Stimulated activated CD4-positive, alpha-beta T cell treated with anti-CD3 and anti-CD28 coated beads, Interleukin-15, amount 100 ng/mL, for 48 hours (primary cell): ENCODE measurements around the gene CTNNA2.

Source experiments
- DNase-seq, 2 donors: peaks; one replicate each; pipeline ENCODE4 v3.0.0-alpha.2; 2020; ENCODE audit warnings: low read depth in 2 of 2

CTNNA2 gene

DNA sequence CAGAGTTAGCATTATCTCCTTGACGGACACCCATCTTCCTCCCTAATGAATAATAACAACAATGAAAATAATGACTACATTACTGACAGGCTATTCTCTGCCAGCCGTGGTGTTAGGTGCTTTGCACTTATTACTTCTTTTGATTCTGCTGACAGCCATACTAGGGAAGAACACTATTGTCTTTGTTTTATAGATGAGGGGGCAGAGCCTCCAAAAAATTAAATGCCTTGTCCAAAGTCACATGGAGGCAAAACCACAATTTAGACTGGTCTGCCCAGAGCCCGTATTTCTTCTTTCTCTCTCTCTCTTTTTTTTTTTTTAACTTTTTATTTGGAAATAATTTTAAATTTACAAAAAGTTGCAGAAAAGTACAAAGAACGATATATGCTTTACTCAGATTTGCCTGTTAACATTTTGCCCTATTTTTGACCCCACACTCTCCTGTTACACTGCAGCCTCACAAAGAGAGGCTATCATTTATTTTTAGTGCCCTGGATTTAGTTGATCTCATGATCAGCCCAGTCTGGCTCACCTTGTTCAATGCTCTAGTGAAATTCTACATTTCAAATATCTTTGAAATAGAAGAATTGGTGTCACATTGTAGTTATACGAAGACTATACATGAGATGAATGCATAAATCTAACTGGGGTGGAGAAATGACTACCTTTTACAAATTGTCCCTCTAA lies 422.3 kb downstream of the CTNNA2 start:
- no peak for DNase-seq

DNA sequence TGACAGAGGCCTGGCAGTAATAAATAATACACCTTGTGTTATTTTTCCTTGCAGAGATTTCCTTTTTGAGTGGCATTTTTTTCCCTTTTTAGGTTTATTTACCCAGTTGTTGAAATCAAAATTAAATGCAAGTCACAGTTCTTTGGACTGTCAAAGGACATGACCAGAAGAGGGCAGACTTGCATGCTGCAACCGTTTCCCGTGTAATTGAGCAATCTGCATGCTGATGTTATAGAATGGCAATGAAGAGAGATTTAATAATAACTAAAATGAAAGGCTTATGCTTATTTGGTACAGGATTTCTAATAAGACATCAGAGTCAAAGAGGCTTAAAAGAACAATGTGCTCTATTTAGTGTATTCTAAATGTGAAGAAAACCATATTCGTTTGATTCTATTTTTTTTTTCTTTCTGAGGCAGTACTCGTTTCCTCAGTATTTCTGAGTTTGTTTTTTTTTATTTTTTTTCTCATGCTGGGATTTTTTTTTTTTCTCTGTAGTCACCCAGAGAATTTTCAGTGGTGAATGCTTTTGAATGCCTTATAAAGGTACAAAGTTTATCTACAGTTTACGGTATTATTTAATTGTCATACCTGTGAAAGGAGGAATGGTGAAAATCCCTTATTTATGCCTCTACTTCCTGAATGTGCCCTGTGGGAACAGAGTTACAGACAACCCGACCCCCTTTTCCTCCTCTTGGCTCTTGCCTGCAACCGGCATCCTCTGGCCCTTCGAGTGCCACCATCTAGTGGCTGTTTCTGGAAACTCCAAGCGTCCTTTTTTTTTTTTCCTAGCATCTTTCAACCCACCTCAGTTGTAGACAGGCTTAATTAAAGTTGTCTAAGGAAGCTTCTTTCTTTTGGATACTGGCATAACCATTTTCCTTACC lies 423.2 kb downstream of the CTNNA2 start:
- DNase-seq, result no peak

DNA sequence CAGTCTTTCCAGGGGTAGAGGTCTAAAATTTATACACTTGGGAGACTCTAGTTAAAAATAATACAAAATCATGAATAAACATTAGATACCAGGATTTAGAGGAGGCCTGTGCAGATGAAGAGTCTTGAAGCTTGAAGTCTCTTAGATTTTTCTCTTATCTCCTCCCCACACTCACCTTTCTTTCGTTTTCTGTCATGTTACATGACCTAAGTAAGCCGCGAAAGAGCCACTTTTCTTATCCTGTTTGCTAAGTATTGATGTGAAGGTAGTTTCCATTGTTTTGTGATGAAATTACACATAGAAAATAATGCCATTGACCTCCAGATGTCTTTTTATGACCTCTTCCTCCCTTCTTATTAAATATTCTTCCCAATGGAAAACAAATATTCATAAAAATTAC lies 423.9 kb downstream of the CTNNA2 start:
- DNase-seq, result no peak

DNA sequence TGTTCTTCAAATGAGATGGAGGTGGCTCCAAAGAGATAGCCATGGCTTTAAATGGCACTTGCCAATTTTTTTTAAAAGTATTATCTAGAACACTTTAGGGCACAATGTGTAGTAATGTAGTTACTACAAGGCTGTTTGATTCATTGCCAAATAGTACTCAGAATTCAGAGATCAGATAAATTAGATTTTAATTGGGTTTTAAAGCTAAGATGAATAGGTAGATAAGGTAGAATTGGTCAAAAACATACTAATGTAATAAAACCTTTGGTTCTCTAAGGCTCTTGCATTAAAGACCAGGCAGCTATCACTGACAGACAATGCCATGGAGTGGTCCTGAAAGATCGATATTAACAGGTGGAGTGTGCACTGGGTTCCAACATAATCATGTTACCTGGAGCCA lies 425.8 kb downstream of the CTNNA2 start:
- DNase-seq, result no peak

DNA sequence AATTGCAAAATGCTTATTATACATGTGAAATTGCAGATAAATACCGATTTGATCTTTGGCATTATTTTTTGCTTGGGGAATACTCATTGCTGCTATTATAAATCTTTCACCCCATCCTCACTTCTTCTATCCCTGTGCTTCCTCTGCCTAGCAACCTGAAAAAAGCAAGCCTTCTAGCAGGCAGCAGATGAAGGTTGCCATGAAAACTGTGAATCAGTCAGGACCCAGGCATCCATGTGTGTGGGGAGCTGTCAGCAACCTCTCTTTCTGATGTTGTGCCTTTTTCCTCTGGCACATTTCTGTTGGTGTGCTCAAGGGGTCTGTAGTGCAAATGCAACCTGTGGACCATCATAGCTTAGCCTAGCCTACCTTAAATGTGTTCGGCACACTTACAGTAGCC lies 427.5 kb downstream of the CTNNA2 start:
- no peak for DNase-seq

DNA sequence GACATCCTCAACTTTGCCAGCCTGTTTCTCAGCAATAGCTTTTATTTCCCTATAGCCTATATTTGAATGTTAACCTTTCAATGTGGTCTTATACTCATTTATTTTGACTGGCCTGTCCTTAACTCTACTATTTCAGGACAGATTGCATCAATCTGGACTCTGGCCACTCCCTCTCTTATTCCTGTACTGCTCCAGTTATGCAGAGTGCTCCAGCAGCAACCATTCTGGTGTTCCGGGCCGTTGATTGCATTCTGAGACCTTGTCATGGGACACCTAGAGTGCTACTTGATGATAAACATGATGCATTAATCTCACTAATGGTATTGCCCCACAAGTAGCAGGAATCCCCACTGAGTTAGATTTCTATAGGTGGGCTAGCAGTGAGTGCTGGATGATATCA lies 428.3 kb downstream of the CTNNA2 start:
- no peak for DNase-seq

DNA sequence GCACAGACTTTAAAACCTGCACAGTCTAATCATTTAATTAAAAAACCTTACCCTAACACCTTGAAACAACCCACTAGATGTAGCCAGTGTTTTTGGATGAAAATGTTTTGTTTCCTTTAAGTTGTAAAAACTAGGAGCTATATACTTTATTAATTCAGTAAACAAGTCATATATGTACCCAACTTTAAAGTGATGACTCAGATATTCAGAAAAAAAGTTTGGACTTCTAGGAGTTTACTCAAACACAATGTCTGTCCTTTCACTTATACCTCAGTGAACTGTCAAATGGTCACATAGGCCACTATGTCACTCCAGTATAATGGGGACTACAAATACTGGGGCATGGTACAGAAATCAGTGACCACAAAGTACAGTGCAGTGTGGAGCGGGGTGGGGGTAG lies 431.4 kb downstream of the CTNNA2 start:
- DNase-seq, result no peak

DNA sequence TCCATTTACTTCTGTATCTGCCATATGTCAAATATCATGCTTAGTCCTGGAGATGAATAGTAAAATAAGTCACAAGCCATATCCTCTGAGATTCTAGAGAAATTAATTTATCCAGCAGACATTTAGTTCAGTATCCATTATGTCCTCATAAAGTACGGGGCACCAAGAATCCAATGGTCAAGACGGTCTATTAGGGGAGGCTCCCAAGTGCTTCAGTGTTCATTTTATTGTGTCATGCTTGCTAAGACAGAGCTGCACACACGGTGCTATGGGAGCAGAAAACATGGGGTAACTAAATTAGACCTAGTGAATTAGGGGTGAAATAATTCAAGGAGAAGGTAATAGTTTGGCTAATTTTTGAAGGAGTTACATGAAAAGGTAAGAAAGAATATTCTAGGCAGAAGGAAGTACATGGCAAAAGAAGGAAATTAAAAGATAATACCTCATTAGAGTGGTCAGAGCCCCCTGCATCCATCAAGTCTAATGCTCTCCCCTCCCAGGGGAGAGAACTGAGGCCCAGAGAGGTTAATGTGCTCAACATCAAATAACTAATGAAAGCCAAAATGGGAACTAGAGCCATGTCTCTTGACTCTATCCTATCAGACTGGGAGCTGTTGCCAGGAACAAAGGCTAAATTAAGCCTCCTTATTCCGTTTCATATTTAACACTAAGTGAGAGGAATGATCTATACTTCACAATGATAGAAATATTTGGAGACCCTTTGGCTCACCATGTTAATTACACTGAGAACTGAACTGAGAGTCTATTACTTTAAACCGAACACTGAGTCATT lies 433.0 kb downstream of the CTNNA2 start:
- no peak for DNase-seq

DNA sequence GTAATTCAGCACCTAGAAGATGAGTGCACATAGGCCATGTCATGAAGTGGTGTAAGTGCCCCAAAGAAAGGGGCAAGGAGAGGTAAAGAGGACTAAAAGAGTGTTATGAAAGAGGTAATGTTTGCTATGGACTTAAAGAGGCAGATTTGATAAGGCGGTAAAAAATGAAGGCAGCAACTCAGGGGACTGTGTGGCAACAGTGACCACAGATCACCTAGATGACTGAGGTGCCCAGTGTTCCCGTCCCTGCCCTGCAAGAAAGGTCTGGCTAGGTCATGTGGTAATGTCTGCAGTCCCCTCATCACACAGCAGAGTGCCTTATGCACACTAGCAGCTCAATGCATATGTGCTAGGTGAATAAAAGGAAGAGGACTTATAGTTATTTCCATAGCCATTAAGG lies 434.9 kb downstream of the CTNNA2 start:
- DNase-seq, result no peak

DNA sequence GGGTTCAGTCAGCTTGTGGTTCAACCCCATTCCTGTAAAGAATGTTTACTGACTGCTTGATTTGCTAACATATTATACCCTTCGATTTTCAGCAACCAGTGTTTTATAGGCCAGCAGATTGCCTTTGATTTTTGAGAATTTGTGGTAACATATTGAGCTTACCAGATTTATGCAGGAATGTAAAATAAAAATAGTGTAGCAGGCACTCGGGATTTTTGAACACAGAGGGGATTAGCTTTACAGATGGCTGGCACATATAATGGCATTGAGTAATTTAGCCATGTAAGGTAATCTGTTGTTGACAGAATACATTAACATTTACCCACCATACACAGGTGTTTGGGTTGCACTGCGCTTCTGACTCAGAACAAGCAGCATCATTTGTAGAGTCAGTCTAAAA lies 437.7 kb downstream of the CTNNA2 start:
- DNase-seq, result no peak

DNA sequence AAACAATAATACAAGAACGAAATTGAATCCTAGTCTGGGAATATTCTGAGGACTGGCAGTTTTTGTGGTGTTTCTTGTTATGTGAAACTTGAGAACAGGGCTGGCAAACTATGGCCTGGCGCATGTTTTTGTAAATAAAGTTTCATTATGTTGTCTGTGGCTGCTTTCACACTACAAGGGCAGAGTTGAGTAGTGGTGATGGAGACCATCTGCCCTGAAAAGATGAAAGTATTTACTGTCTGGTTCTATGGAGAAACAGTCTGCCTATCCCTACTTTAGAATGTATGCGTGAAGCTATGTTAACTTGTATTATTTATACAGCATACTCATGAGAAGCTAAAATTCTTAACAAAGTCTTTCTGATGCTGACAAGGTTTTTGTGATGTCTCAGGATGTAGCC lies 439.8 kb downstream of the CTNNA2 start:
- no peak for DNase-seq

DNA sequence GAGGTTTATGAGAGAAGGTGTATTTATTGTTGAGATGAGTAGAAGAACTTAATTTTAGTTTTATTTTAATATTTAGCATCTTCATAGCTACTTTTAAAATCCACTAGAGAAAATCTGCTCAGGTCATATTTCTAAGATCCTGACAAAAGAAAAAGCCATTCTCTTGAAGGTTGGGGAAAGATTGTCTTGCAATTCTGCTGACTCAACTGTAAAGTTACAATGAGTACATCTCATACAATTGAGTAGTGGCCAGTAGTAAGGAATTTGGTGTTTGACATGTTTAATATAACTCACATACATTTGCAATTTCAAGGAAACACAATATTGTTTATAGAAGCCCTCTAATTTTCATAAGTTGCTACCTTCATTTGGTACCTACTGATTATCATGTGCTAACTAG lies 447.2 kb downstream of the CTNNA2 start:
- DNase-seq, result no peak

DNA sequence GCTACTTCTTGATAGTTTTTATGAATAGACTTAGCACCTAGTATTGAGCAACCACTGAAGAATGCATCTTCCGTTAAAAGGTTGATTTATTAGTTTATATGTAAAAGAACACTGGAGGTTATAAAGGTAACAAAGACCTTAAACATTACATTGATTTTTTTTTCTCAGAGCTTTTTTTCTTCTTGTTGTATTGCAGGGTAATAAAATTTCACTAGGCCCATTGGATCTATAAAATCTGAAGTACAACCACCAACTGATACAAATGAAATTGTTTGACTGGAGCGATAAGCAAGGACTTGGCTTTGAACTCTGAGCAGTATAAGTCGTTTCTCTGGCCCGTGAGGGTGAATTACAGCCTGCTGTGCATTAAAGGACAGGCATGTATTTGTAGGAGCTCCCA lies 447.7 kb downstream of the CTNNA2 start:
- no peak for DNase-seq

DNA sequence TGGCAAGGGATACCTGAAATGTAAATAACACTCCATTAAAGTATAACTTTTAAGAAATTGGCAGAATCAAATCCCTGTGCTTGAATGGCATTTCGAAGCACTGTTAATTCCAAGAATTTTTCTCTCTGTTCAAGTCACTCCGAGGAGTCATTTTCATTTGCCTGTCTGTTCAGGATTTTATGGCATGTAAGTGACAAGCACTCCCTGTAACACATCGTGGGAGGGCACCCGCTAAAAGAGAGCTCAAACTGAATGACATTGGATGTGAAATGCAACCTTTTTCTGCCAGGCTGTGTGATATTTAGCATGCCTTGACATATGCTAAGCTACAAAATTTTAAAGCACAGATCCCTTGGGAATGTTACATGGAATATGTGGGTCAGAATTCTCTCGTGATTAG lies 452.1 kb downstream of the CTNNA2 start:
- DNase-seq, result no peak

DNA sequence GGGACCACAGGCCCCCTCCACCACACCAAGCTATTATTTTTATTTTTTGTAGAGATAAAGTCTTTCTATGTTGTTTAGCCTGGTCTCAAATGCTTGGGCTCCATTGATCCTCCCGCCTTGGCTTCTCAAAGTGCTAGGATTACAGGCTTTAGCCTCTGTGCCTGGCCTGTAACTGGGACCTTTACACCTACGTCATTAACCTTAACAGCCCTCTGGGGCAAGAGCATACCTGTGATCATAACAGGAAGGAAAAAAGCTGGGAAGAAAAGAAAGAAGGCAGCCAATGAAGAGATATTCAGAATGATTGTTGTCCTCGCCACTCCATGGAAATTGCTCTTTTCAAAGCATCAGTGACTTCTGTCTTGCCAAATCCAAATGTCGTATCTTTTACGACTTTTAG lies 453.5 kb downstream of the CTNNA2 start:
- DNase-seq, result no peak

DNA sequence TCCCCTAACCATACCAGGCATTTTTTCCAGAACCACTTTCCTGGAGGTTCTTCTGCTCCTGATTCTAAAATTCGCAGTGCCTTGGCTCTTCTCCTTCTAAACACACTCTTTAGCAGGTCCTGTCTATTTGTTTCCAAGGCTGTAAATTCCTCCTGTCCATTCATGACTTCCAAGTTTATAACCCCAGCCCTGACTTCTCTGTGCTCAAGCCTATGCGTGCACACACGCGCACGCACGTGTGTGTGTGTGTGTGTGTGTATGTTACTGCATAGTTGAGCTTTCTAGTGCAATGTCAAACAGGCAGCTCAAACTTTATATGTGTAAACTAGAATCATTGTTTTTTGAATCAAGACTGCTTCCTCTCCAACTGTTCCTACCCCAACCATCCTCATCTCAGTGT lies 454.0 kb downstream of the CTNNA2 start:
- no peak for DNase-seq

DNA sequence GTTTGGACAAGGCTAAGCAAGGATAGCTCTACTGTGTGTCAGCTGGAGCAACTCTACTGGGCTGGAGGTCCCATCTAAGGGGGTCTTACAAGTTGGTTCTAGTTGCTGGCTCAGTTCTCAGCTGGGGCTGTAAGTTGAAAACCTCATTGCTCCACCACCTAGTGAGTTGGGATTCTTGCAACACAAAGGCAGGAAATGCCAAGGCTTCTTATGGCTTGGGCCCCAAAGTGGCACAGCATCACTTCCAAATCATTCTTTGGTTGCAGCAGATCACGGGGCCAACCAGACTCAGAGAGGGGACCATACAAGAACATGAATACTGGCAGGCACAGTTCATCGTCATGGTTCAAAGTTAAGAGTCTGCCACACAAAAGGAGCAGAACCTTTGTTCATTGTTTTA lies 459.0 kb downstream of the CTNNA2 start:
- DNase-seq, result no peak

DNA sequence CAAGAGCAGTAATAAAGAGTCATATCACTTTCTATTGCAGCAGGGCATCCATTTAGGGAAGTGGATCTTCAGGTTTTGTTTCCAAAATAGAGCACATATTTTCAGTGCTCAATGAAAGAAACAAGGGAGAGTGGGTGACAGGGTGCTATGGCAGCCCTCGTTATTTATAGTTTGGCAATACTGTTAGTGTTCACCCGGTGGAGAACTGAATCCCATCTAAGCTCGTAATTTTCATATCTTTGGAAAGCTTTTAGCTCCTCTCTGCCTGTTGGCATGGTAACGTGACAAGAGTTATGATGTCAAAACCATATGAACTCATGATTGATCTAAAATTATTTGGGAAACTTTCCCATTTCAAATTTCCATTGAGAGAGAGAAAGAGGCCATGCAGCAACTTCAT lies 459.8 kb downstream of the CTNNA2 start:
- no peak for DNase-seq

DNA sequence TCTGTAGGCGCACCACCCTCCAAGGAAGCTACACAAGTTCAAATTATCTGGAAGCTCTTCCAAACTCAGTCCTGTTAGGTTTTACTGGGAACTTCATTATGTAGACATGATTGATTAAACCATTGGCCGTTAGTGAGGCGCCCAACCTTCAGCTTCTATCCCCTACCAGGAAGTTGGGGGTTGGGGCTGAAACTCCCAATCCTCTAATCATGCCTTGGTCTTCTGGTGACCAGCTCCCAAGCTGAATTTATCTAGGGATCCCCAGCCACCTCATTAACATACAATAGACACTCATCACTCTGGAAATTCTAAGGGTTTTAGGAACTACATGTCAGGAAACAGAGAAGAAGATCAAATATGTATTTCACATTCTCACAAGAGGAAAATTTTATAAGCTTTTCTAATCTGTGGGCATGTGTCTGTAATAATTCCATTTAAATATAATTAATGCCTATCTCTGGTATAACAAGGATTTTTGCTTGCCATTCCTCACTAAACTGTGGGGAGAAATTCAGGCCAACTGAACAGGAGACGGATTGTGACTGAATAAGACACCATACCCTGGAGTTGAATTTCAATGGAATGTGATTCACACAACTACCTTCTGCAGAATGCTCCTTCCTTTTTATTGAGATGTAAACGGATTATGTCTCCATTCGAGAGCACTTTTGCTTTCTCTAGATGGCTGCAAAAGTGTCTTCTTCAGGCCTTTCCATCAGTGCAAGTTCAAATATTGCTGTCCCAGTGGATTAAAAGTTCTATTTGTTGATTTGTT lies 463.1 kb downstream of the CTNNA2 start:
- DNase-seq, result no peak

DNA sequence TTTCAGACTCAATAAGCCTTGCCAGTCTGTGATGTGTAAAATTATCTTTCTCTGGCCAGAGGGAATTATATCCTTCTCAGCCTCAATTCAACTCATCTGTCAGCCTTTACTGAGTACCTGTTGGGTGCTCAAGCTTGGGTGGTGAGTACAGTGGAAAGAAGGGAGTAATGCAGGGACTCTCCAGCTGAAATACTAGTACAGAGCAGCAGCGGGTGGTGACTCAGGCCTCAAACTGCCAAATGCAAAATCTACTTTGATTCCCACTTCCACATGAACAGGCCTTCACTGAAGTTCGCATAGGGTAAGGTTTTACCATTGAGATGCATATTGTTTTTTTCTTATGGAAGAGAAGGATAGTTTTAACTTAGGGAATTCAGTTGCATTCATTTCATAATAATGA lies 464.9 kb downstream of the CTNNA2 start:
- no peak for DNase-seq

DNA sequence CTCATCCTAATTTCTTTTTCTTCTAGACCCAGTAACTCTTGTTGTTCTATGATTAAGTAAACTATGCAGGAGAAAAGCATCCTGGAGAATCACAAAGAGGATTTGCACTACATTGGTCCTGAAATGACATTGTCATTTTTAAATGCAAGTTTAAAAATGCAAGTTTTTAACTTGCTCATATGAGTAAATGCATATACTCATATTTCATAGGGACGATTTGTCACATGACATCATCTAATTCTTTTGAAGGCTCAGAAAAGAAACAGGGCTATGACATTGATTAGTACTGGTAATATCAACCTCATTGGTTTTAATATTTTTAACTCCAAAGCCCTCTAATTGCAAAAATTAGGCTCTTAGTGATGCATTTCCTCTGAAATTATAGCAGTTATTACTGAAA lies 467.3 kb downstream of the CTNNA2 start:
- no peak for DNase-seq

DNA sequence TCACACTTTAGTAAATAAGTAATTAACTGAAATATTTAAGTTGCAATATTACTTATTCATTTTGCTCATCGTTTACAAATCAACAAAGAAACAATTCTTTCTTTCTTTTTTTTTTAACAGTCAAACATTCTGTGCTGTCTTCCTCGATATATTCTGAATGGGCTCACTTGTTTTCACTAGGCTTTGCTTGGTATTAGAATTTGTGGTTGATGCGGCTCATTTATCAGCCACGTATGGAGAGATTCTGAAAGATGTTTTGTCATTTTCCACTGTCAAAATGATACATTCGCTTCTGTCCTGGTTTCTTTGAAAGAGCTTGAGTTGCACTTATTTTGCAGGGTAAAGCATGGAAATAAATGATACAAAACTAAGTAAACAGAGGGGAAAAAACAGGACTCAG lies 468.0 kb downstream of the CTNNA2 start:
- no peak for DNase-seq
